Mesendoderm (in vitro differentiated cells): Measurements from ENCODE around the gene PRDX5.

ENCODE experiments used
- DNase-seq: peaks from one replicate; pipeline ENCODE4 v3.0.0; 2013
- H2AK5ac ChIP-seq: 2 replicates; pipeline ENCODE4 v1.6.1; 2013; ENCODE audit warnings: low read length, inconsistent platforms
- H2BK120ac ChIP-seq: 2 replicates; pipeline ENCODE4 v1.6.1; 2013; ENCODE audit warnings: low read depth, mild to moderate bottlenecking, low read length, moderate library complexity, mixed read lengths
- H2BK15ac ChIP-seq: replicated peaks from 2 replicates; pipeline ENCODE4 v1.6.1; 2013; ENCODE audit warnings: low read depth, mild to moderate bottlenecking, moderate library complexity
- H2BK5ac ChIP-seq: 2 replicates; pipeline ENCODE4 v1.6.1; 2013; ENCODE audit warnings: low read length, inconsistent platforms
- H3K18ac ChIP-seq: 2 replicates; pipeline ENCODE4 v1.6.1; 2013; ENCODE audit warnings: mild to moderate bottlenecking, low read length, mixed read lengths
- H3K23ac ChIP-seq: one replicate; pipeline ENCODE4 v1.6.1; 2013; ENCODE audit warnings: low read length
- H3K27ac ChIP-seq: 2 replicates; pipeline ENCODE4 v1.5.1; 2013; ENCODE audit warnings: low read depth, mild to moderate bottlenecking, inconsistent platforms, low read length, moderate library complexity
- H3K27me3 ChIP-seq: 2 replicates; pipeline ENCODE4 v1.6.1; 2013; ENCODE audit warnings: low read length, control low read depth, mild to moderate bottlenecking, inconsistent platforms; ENCODE audit not compliant: insufficient read depth, poor library complexity
- H3K36me3 ChIP-seq: 2 replicates; pipeline ENCODE4 v1.6.1; 2013; ENCODE audit warnings: low read length, inconsistent platforms; ENCODE audit not compliant: control insufficient read depth, insufficient read depth
- H3K4ac ChIP-seq: one replicate; pipeline ENCODE4 v1.6.1; 2013; ENCODE audit warnings: low read depth, mild to moderate bottlenecking, low read length, moderate library complexity
- H3K4me1 ChIP-seq: 2 replicates; pipeline ENCODE4 v1.6.1; 2013; ENCODE audit warnings: low read depth, low read length, inconsistent platforms; ENCODE audit not compliant: control insufficient read depth
- H3K4me2 ChIP-seq: 2 replicates; pipeline ENCODE4 v1.6.1; 2013; ENCODE audit warnings: low read length
- H3K4me3 ChIP-seq: 2 replicates; pipeline ENCODE4 v1.5.1; 2013; ENCODE audit warnings: mild to moderate bottlenecking, low read length
- H3K56ac ChIP-seq: one replicate; pipeline ENCODE4 v1.6.1; 2013; ENCODE audit warnings: low read length
- H3K79me1 ChIP-seq: 2 replicates; pipeline ENCODE4 v1.6.1; 2013; ENCODE audit warnings: low read length, inconsistent platforms
- H3K79me2 ChIP-seq: 2 replicates; pipeline ENCODE4 v1.6.1; 2013; ENCODE audit warnings: mild to moderate bottlenecking, low read length; ENCODE audit not compliant: control insufficient read depth, insufficient read depth
- H3K9ac ChIP-seq: 2 replicates; pipeline ENCODE4 v1.6.1; 2013; ENCODE audit warnings: low read length, inconsistent platforms
- H4K5ac ChIP-seq: one replicate; pipeline ENCODE4 v1.6.1; 2013; ENCODE audit warnings: low read length
- H4K8ac ChIP-seq: one replicate; pipeline ENCODE4 v1.6.1; 2013; ENCODE audit warnings: low read depth, mild to moderate bottlenecking, control low read depth, low read length, moderate library complexity
- WGBS: extraction: QIAGEN DNeasy Blood & Tissue Kit; methylation state at CpG from one replicate; pipeline ENCODE4 v1.1.7; 2013; ENCODE audit warnings: low lambda C conversion rate, missing lambda C conversion rate; ENCODE audit not compliant: insufficient coverage; ENCODE audit errors: extremely low coverage; 5-methylcytosine and 5-hydroxymethylcytosine counted together

The PRDX5 gene

GRCh38 chr11:64294774-64295173 lies 23.1 kb upstream of the PRDX5 start:
- no CpG with 5 or more reads among the region's 3 CpGs for WGBS
- no peak overlapping the region for H3K56ac ChIP-seq
- no peak overlapping the region for H2AK5ac ChIP-seq
- H2BK15ac ChIP-seq = no peak overlapping the region
- H4K8ac ChIP-seq = no peak overlapping the region
- no peak overlapping the region for H3K9ac ChIP-seq
- H2BK120ac ChIP-seq = no peak overlapping the region
- H3K4me3 ChIP-seq = no peak overlapping the region
- no peak for DNase-seq
- no peak overlapping the region for H4K5ac ChIP-seq
- H2BK5ac ChIP-seq = no peak overlapping the region
- H3K4ac ChIP-seq = no peak overlapping the region
- H3K27ac ChIP-seq = no peak overlapping the region
- H3K18ac ChIP-seq = no peak overlapping the region
- H3K27me3 ChIP-seq = peaks cover 89% of the 10 kb centered on the region
- no peaks in the 10 kb centered on the region for H3K4me1 ChIP-seq
- no peak overlapping the region for H3K23ac ChIP-seq
- no peaks in the 10 kb centered on the region for H3K79me1 ChIP-seq
- H3K36me3 ChIP-seq = no peaks in the 10 kb centered on the region
- H3K79me2 ChIP-seq = no peaks in the 10 kb centered on the region
- no peak overlapping the region for H3K4me2 ChIP-seq

GRCh38 chr11:64295760-64296159 lies 22.2 kb upstream of the PRDX5 start:
- no peak overlapping the region for H3K18ac ChIP-seq
- no peak overlapping the region for H2BK5ac ChIP-seq
- H3K4me1 ChIP-seq = no peaks in the 10 kb centered on the region
- H3K36me3 ChIP-seq = no peaks in the 10 kb centered on the region
- DNase-seq = no peak
- H3K56ac ChIP-seq = no peak overlapping the region
- peaks cover 89% of the 10 kb centered on the region for H3K27me3 ChIP-seq
- H3K4me2 ChIP-seq = no peak overlapping the region
- no peak overlapping the region for H3K27ac ChIP-seq
- H3K23ac ChIP-seq = no peak overlapping the region
- no peak overlapping the region for H2AK5ac ChIP-seq
- no peaks in the 10 kb centered on the region for H3K79me2 ChIP-seq
- no CpG with 5 or more reads among the region's 4 CpGs for WGBS
- no peak overlapping the region for H3K4ac ChIP-seq
- H2BK120ac ChIP-seq = no peak overlapping the region
- no peak overlapping the region for H3K9ac ChIP-seq
- no peak overlapping the region for H4K8ac ChIP-seq
- H4K5ac ChIP-seq = no peak overlapping the region
- H2BK15ac ChIP-seq = no peak overlapping the region
- no peak overlapping the region for H3K4me3 ChIP-seq
- no peaks in the 10 kb centered on the region for H3K79me1 ChIP-seq

GRCh38 chr11:64296236-64296635 lies 21.7 kb upstream of the PRDX5 start:
- Histone ChIP-seq H3K4me1 (no peaks in the 10 kb centered on the region), H3K9ac (no peak overlapping the region), H3K36me3 (no peaks in the 10 kb centered on the region), H3K79me1 (no peaks in the 10 kb centered on the region), H3K4me2 (no peak overlapping the region), H2BK120ac (no peak overlapping the region), H3K27me3 (peaks cover 85% of the 10 kb centered on the region), H2BK15ac (no peak overlapping the region), H3K4me3 (no peak overlapping the region), H3K4ac (no peak overlapping the region), H3K56ac (no peak overlapping the region), H3K18ac (no peak overlapping the region), H4K5ac (no peak overlapping the region), H2AK5ac (no peak overlapping the region), H2BK5ac (no peak overlapping the region), H3K79me2 (no peaks in the 10 kb centered on the region), H3K23ac (no peak overlapping the region), H3K27ac (no peak overlapping the region), H4K8ac (no peak overlapping the region)
- DNase-seq = no peak
- no CpG with 5 or more reads among the region's 1 CpG for WGBS

- no peak for DNase-seq
These were observed 20.9 kb upstream of the PRDX5 start for GRCh38 chr11:64296830-64297698.

GRCh38 chr11:64297699-64298358 lies 20.1 kb upstream of the PRDX5 start:
- H3K4me3 ChIP-seq = no peak overlapping the region

More at GRCh38 chr11:64296830-64297698, 20.9 kb upstream of the PRDX5 start:
- H2BK15ac ChIP-seq = no peak overlapping the region
- H3K56ac ChIP-seq = no peak overlapping the region
- H2BK120ac ChIP-seq = no peak overlapping the region
- WGBS = no CpG with 5 or more reads among the region's 34 CpGs
- no peak overlapping the region for H3K4ac ChIP-seq
- no peak overlapping the region for H3K4me3 ChIP-seq
- no peaks in the 10 kb centered on the region for H3K79me2 ChIP-seq
- H3K23ac ChIP-seq = no peak overlapping the region
- no peaks in the 10 kb centered on the region for H3K36me3 ChIP-seq
- no peak overlapping the region for H3K9ac ChIP-seq
- H4K5ac ChIP-seq = no peak overlapping the region
- no peak overlapping the region for H2AK5ac ChIP-seq
- no peaks in the 10 kb centered on the region for H3K79me1 ChIP-seq
- no peak overlapping the region for H3K4me2 ChIP-seq
- no peak overlapping the region for H4K8ac ChIP-seq
- H3K27ac ChIP-seq = no peak overlapping the region
- H3K4me1 ChIP-seq = no peaks in the 10 kb centered on the region
- H2BK5ac ChIP-seq = no peak overlapping the region
- H3K27me3 ChIP-seq = peaks cover 77% of the 10 kb centered on the region
- no peak overlapping the region for H3K18ac ChIP-seq

More at GRCh38 chr11:64297699-64298358, 20.1 kb upstream of the PRDX5 start:
- Histone ChIP-seq H2BK5ac (no peak overlapping the region), H4K5ac (no peak overlapping the region), H3K18ac (no peak overlapping the region), H3K56ac (no peak overlapping the region), H2BK15ac (no peak overlapping the region), H3K36me3 (no peaks in the 10 kb centered on the region), H3K4ac (no peak overlapping the region), H3K4me1 (no peaks in the 10 kb centered on the region), H3K9ac (no peak overlapping the region), H2BK120ac (no peak overlapping the region), H3K23ac (no peak overlapping the region), H3K27ac (no peak overlapping the region), H3K27me3 (peaks cover 69% of the 10 kb centered on the region), H3K79me1 (no peaks in the 10 kb centered on the region), H3K79me2 (no peaks in the 10 kb centered on the region), H4K8ac (no peak overlapping the region), H2AK5ac (no peak overlapping the region), H3K4me2 (no peak overlapping the region)
- no peak for DNase-seq
- no CpG with 5 or more reads among the region's 18 CpGs for WGBS
